Fibroblast of lung (primary cell): ENCODE data around the gene SERPINB6. TPM values are rescaled to one million over a fixed set of nuclear protein-coding genes. Genes with fewer than 3 reads are reported as not detected.

ENCODE experiments used
- DNase-seq, 2 donors: peaks; one replicate each; pipeline versions ENCODE4 v3.0.0 to v3.0.0-alpha.2; 2010; ENCODE audit warnings: low read depth in 2 of 2
- H2AFZ ChIP-seq: 2 replicates; pipeline ENCODE4 v1.5.1; 2012; ENCODE audit warnings: low read length, control low read depth, inconsistent platforms
- H3K27ac ChIP-seq: 2 replicates; pipeline ENCODE4 v1.5.1; 2011; ENCODE audit warnings: low read length, control low read depth; ENCODE audit not compliant: insufficient read depth
- H3K27me3 ChIP-seq: 2 replicates; pipeline ENCODE4 v1.5.1; 2011; ENCODE audit warnings: mild to moderate bottlenecking, low read length; ENCODE audit not compliant: control insufficient read depth, insufficient read depth
- H3K36me3 ChIP-seq: 2 replicates; pipeline ENCODE4 v1.5.1; 2011; ENCODE audit warnings: low read length; ENCODE audit not compliant: control insufficient read depth, insufficient read depth
- H3K4me1 ChIP-seq: 2 replicates; pipeline ENCODE4 v1.5.1; 2011; ENCODE audit warnings: low read length; ENCODE audit not compliant: control insufficient read depth, insufficient read depth; ENCODE audit errors: extremely low read depth
- H3K4me2 ChIP-seq: 2 replicates; pipeline ENCODE4 v1.5.1; 2011; ENCODE audit warnings: low read length, control low read depth; ENCODE audit not compliant: insufficient read depth; ENCODE audit errors: extremely low read depth
- H3K4me3 ChIP-seq, 4 experiments: fragments of 200-600 bp in 1 of 4; sonication (generic) in 1 of 4; replicated peaks in 1 of 4; 2 replicates each; pipeline ENCODE4 v1.5.1; 2011 to 2016; ENCODE audit warnings: low read length in 4 of 4, low read depth in 3 of 4, mild to moderate bottlenecking in 3 of 4, control low read depth in 2 of 4, inconsistent platforms in 1 of 4, mixed read lengths in 1 of 4; ENCODE audit not compliant: insufficient read depth in 1 of 4; ENCODE audit errors: control extremely low read depth in 1 of 4
- H3K79me2 ChIP-seq: 2 replicates; pipeline ENCODE4 v1.5.1; 2012; ENCODE audit warnings: mild to moderate bottlenecking, low read length, inconsistent platforms; ENCODE audit not compliant: control insufficient read depth, insufficient read depth
- H3K9ac ChIP-seq: 2 replicates; pipeline ENCODE4 v1.5.1; 2011; ENCODE audit warnings: mild to moderate bottlenecking, low read length, control low read depth; ENCODE audit not compliant: insufficient read depth
- H3K9me3 ChIP-seq: 2 replicates; pipeline ENCODE4 v1.5.1; 2012; ENCODE audit warnings: low read depth, low read length; ENCODE audit not compliant: control insufficient read depth, insufficient read depth
- H4K20me1 ChIP-seq: 2 replicates; pipeline ENCODE4 v1.5.1; 2011; ENCODE audit warnings: low read length; ENCODE audit not compliant: control insufficient read depth, insufficient read depth; ENCODE audit errors: extremely low read depth
- EZH2 ChIP-seq: IDR thresholded peaks from 2 replicates; pipeline ENCODE4 v1.5.1; 2012; ENCODE audit warnings: low read length, control low read depth, mild to moderate bottlenecking; ENCODE audit errors: missing control alignments
- polyA plus RNA-seq, 2 donors: library from polyadenylated mRNA; depleted of rRNA in 1 of 2; stranded (reverse) in 1 of 2; unstranded in 1 of 2; fragments of >200 nt; gene quantifications; 2 replicates each; pipeline ENCODE4 v1.2.1, GENCODE V29; 2011 to 2012; ENCODE audit warnings: missing spikeins in 1 of 2
- total RNA-seq: library from RNA; depleted of rRNA; stranded (reverse); fragments of >200 nt; gene quantifications from 2 replicates; pipeline ENCODE4 v1.2.1, GENCODE V29; 2014
- TF ChIP-seq, protein P1 (sequence below), 2 donors: IDR thresholded peaks in 1 of 2; conservative IDR thresholded peaks in 1 of 2; 1 replicate in 1 of 2; 2 replicates in 1 of 2; pipeline ENCODE4 v1.5.1; 2011 to 2012; ENCODE audit warnings: low read length in 2 of 2, control low read depth in 1 of 2, inconsistent platforms in 1 of 2, low read depth in 1 of 2, mild to moderate bottlenecking in 1 of 2

Gene SERPINB6
- total and polyA plus RNA-seq, 2 donors (not counting 1 experiment from before 2014, with no cell fraction given): 83.9 to 181 TPM

DNA sequence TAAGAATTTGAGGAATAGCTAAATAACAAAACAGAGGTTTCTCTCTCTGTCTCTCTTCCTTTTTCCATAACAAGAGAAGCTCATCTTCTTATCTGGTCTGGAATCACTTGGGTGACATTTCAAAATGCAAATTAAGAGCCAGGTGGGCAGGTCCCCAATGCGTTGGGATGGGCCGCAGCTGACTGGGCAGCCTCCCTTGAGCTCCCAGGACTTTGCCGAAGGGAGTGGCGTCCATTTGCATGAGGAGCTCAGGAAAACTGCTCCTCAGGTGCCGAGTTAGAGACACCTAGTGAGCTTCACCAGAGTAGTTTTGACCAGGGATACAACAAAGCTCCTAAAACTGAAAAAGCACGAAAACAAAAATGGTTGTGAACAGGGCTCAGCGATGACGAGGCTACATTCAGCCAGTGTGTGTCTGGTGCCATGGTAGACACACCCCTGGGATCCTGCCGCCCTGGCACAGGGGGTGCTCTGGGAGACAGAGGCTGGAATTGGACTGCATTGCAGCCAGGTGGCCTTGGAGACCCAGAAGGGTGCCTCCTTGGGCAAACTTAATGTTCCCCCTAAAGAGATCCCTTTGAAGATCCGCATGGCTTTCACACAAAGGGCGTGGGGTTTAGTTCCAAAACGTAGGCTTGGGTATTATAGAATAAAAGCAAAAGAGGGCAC is 13.5 kb upstream of the SERPINB6 start:
- Histone ChIP-seq H3K9ac (no peak overlapping the region), H3K79me2 (no peaks in the 10 kb centered on the region), H3K27me3 (no peaks in the 10 kb centered on the region), H3K36me3 (no peaks in the 10 kb centered on the region), H3K4me2 (no peak overlapping the region), H3K9me3 (no peaks in the 10 kb centered on the region), H3K4me3 (no peak overlapping the region), H3K27ac (no peak overlapping the region), H3K4me1 (peaks cover 16% of the 10 kb centered on the region), H2AFZ (no peak overlapping the region), H4K20me1 (no peaks in the 10 kb centered on the region)
- TF ChIP-seq, protein P1, sequence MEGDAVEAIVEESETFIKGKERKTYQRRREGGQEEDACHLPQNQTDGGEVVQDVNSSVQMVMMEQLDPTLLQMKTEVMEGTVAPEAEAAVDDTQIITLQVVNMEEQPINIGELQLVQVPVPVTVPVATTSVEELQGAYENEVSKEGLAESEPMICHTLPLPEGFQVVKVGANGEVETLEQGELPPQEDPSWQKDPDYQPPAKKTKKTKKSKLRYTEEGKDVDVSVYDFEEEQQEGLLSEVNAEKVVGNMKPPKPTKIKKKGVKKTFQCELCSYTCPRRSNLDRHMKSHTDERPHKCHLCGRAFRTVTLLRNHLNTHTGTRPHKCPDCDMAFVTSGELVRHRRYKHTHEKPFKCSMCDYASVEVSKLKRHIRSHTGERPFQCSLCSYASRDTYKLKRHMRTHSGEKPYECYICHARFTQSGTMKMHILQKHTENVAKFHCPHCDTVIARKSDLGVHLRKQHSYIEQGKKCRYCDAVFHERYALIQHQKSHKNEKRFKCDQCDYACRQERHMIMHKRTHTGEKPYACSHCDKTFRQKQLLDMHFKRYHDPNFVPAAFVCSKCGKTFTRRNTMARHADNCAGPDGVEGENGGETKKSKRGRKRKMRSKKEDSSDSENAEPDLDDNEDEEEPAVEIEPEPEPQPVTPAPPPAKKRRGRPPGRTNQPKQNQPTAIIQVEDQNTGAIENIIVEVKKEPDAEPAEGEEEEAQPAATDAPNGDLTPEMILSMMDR (conservative IDR thresholded peaks at IDR 0.05 in 1 of 2, IDR thresholded peaks at IDR 0.05 in 1 of 2; ENCODE audit: low read depth in 1 of 2, low read length in 2 of 2): no peak
- TF ChIP-seq EZH2: no peak
- DNase-seq: no peak

DNA sequence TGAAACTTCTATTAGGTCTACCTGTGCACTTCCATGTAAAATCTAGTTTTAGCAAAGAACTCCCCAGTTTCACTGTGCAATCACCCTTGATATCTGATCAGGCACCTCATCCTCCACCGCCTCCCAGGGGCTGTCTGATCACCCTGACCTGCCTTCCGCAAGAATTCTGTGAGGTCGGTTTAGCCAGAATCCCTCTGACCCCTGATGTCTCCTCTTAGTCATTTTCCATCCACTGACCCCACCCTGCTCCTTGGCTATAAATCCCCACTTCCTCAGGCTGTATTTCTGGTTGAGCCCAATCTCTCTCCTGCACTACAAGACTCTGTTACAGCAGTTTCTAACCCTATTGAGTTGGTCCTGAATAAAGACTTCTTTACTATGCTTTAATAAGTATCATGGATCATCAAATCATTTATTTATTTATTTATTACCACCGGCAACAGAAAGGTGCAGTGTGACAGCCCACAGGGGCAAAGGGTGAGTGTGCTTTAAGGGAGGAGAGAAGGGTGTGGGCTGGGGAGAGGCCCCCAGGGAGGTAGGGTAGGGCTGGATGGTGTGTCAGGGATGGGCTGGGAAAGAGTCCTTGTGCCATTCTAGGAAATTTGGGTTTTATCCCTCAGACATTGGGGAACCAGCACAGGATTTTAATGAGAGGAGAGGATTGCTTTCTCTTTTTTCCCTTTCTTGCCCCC is 11.2 kb upstream of the SERPINB6 start:
- no peaks in the 10 kb centered on the region for H3K9me3 ChIP-seq
- DNase-seq: no peak
- no peak overlapping the region for H3K9ac ChIP-seq
- H4K20me1 ChIP-seq: no peaks in the 10 kb centered on the region
- no peak overlapping the region for H3K4me3 ChIP-seq
- H3K36me3 ChIP-seq: no peaks in the 10 kb centered on the region
- H3K79me2 ChIP-seq: no peaks in the 10 kb centered on the region
- H3K4me1 ChIP-seq: peaks cover 11% of the 10 kb centered on the region
- no peak overlapping the region for H2AFZ ChIP-seq
- H3K4me2 ChIP-seq: no peak overlapping the region
- TF ChIP-seq, protein P1 (conservative IDR thresholded peaks at IDR 0.05 in 1 of 2, IDR thresholded peaks at IDR 0.05 in 1 of 2; ENCODE audit: low read depth in 1 of 2, low read length in 2 of 2): no peak
- TF ChIP-seq EZH2: no peak
- no peaks in the 10 kb centered on the region for H3K27me3 ChIP-seq
- H3K27ac ChIP-seq: no peak overlapping the region

- no peaks in the 10 kb centered on the region for H3K79me2 ChIP-seq
Measured at GRCh38 chr6:2980465-2980855, 9.1 kb upstream of the SERPINB6 start.

More at GRCh38 chr6:2980465-2980855, 9.1 kb upstream of the SERPINB6 start:
- DNase-seq: no peak
- no peaks in the 10 kb centered on the region for H4K20me1 ChIP-seq
- no peaks in the 10 kb centered on the region for H3K9me3 ChIP-seq
- peaks cover 18% of the 10 kb centered on the region for H3K4me1 ChIP-seq
- no peaks in the 10 kb centered on the region for H3K27me3 ChIP-seq
- no peaks in the 10 kb centered on the region for H3K36me3 ChIP-seq
- H3K4me2 ChIP-seq: no peak overlapping the region
- H3K4me3 ChIP-seq: no peak overlapping the region
- no peak overlapping the region for H3K27ac ChIP-seq
- no peak for TF ChIP-seq EZH2
- TF ChIP-seq, protein P1 (conservative IDR thresholded peaks at IDR 0.05 in 1 of 2, IDR thresholded peaks at IDR 0.05 in 1 of 2; ENCODE audit: low read depth in 1 of 2, low read length in 2 of 2): no peak
- no peak overlapping the region for H2AFZ ChIP-seq
- no peak overlapping the region for H3K9ac ChIP-seq
